Upper lobe of left lung (tissue), 6 donors: ENCODE measurements around the gene MCM5. TPM values are rescaled to one million over a fixed set of nuclear protein-coding genes. Genes with fewer than 3 reads are reported as not detected.

ENCODE experiments used
- ATAC-seq, 2 donors: fragments of 200-7000 bp; cut with Tn5 transposase; one replicate each; pipeline ENCODE4 v1.9.1; 2022; ENCODE audit warnings: mild to moderate bottlenecking in 2 of 2, moderate library complexity in 2 of 2; ENCODE audit not compliant: low FRiP score in 2 of 2
- DNase-seq, 2 donors: peaks; one replicate each; pipeline ENCODE4 v3.0.0-alpha.2; 2019 to 2020
- H3K27ac ChIP-seq, 4 donors: fragments of 200-600 bp; sonication (generic); one replicate each; pipeline ENCODE4 v1.5.1; 2016 to 2019
- H3K27me3 ChIP-seq, 4 donors: fragments of 200-600 bp; sonication (generic); one replicate each; pipeline ENCODE4 v1.5.1; 2017 to 2019
- H3K36me3 ChIP-seq, 4 donors: fragments of 200-600 bp; sonication (generic); one replicate each; pipeline ENCODE4 v1.5.1; 2016 to 2019
- H3K4me1 ChIP-seq, 4 donors: fragments of 200-600 bp; sonication (generic); one replicate each; pipeline ENCODE4 v1.5.1; 2018 to 2019
- H3K4me3 ChIP-seq, 4 donors: fragments of 200-600 bp; sonication (generic); one replicate each; pipeline ENCODE4 v1.5.1; 2017 to 2019; ENCODE audit warnings: mild to moderate bottlenecking in 2 of 4, moderate library complexity in 1 of 4
- H3K9me3 ChIP-seq, 4 donors: fragments of 200-600 bp; sonication (generic); one replicate each; pipeline ENCODE4 v1.5.1; 2018 to 2019
- CTCF ChIP-seq, 6 experiments: fragments of 450-650 bp in 4 of 6; fragments of 200-600 bp in 2 of 6; sonication (generic) in 2 of 6; IDR thresholded peaks; one replicate each; pipeline ENCODE4 v1.5.1; 2016 to 2019; ENCODE audit warnings: antibody characterized with exemption in 6 of 6
- EP300 ChIP-seq, 4 donors: sonication (generic); formaldehyde crosslinking; IDR thresholded peaks; one replicate each; pipeline ENCODE4 v1.5.1; 2017; ENCODE audit warnings: antibody characterized with exemption in 4 of 4, control low read depth in 2 of 4
- POLR2A ChIP-seq, 4 donors: fragments of 450-650 bp; IDR thresholded peaks; one replicate each; pipeline ENCODE4 v1.5.1; 2016 to 2017; ENCODE audit warnings: antibody characterized with exemption in 4 of 4, mild to moderate bottlenecking in 2 of 4
- POLR2AphosphoS5 ChIP-seq, 2 donors: sonication (generic); formaldehyde crosslinking; IDR thresholded peaks; one replicate each; pipeline ENCODE4 v1.5.1; 2017; ENCODE audit warnings: antibody characterized with exemption in 2 of 2
- WGBS, 2 donors: methylation state at CpG; one replicate each; pipeline ENCODE4 v1.1.5; 2017 to 2018; 5-methylcytosine and 5-hydroxymethylcytosine counted together
- total RNA-seq, 6 donors: library from RNA; depleted of rRNA in 4 of 6; stranded (reverse); fragments of >200 nt in 4 of 6; gene quantifications; one replicate each; pipeline versions ENCODE4 v1.1.0 to v1.2.1, GENCODE V29; 2016 to 2021
- donor health status: DM: no; HTN: no; CAD: no; lungs with moderate emphysema.
- donor health status: DM: no; HTN: yes; CAD: no; lungs with severe emphysema.

The MCM5 gene
- total RNA-seq, 6 donors from 2014 or later = 9.8 to 34.4 (median 20.2) TPM

GRCh38 chr22:35373781-35374180, 26.2 kb upstream of the MCM5 start:
- 79 to 81% methylated on average over 6 of the region's 6 CpGs for WGBS, 2 donors
- H3K36me3 ChIP-seq = no peaks in the 10 kb centered on the region
- no peak for TF ChIP-seq CTCF (IDR thresholded peaks at IDR 0.05)
- no peak for TF ChIP-seq POLR2A (IDR thresholded peaks at IDR 0.05)
- no peak for TF ChIP-seq EP300 (IDR thresholded peaks at IDR 0.05)

DNA sequence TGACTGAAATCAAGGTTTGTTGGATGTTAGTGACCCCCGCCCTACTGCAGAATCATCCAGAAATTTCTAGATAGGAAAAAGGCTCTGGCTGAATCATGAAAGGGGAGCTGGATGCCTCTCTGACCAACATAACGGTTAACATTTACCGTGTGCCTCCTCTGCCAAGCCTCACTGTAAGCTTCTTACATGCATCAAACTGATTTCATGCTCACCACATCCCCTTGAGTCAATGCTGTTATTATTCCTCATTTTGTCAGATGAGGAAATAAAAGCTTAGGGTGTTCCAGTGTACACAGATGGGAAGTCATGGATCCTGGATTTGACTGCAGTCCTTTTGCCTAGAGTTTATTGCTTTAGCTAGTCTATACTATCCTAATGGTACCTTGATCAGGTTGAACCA, 24.9 kb upstream of the MCM5 start:
- TF ChIP-seq POLR2A (IDR thresholded peaks at IDR 0.05) = no peak
- TF ChIP-seq EP300 (IDR thresholded peaks at IDR 0.05) = peak in 1 of 4 donors; percentile 25
- TF ChIP-seq CTCF (IDR thresholded peaks at IDR 0.05) = no peak
- TF ChIP-seq POLR2AphosphoS5 (IDR thresholded peaks at IDR 0.05) = no peak
- 73 to 84% methylated on average over 3 of the region's 3 CpGs for WGBS, 2 donors
- peak overlapping the region in 2 of 4 donors; percentile 4 to 28 for H3K27ac ChIP-seq
- H3K9me3 ChIP-seq = no peaks in the 10 kb centered on the region
- peaks cover 21 to 32% (median 25%) of the 10 kb centered on the region in 4 donors for H3K4me1 ChIP-seq
- no peaks in the 10 kb centered on the region for H3K27me3 ChIP-seq
- DNase-seq (no peak), ATAC-seq (no peak)
- no peaks in the 10 kb centered on the region for H3K36me3 ChIP-seq
- H3K4me3 ChIP-seq = no peak overlapping the region

More at GRCh38 chr22:35373781-35374180, 26.2 kb upstream of the MCM5 start:
- no peak for DNase-seq
- H3K27ac ChIP-seq = no peak overlapping the region
- no peak for ATAC-seq
- peaks cover 17 to 29% (median 22%) of the 10 kb centered on the region in 4 donors for H3K4me1 ChIP-seq
- H3K27me3 ChIP-seq = no peaks in the 10 kb centered on the region
- H3K4me3 ChIP-seq = no peak overlapping the region
- H3K9me3 ChIP-seq = no peaks in the 10 kb centered on the region

GRCh38 chr22:35375526-35375925, 24.4 kb upstream of the MCM5 start:
- ATAC-seq = no peak
- no peak for DNase-seq
- peaks cover 23 to 37% (median 29%) of the 10 kb centered on the region in 4 donors for H3K4me1 ChIP-seq
- H3K36me3 ChIP-seq = no peaks in the 10 kb centered on the region
- no peaks in the 10 kb centered on the region for H3K9me3 ChIP-seq
- H3K27me3 ChIP-seq = no peaks in the 10 kb centered on the region
- H3K27ac ChIP-seq = peak overlapping the region in 2 of 4 donors; percentile 28 to 87
- no peak for TF ChIP-seq CTCF (IDR thresholded peaks at IDR 0.05)
- no peak for TF ChIP-seq POLR2A (IDR thresholded peaks at IDR 0.05)
- no peak for TF ChIP-seq EP300 (IDR thresholded peaks at IDR 0.05)
- no peak for TF ChIP-seq POLR2AphosphoS5 (IDR thresholded peaks at IDR 0.05)
- 70 to 83% methylated on average over 8 of the region's 8 CpGs for WGBS, 2 donors
- no peak overlapping the region for H3K4me3 ChIP-seq

DNA sequence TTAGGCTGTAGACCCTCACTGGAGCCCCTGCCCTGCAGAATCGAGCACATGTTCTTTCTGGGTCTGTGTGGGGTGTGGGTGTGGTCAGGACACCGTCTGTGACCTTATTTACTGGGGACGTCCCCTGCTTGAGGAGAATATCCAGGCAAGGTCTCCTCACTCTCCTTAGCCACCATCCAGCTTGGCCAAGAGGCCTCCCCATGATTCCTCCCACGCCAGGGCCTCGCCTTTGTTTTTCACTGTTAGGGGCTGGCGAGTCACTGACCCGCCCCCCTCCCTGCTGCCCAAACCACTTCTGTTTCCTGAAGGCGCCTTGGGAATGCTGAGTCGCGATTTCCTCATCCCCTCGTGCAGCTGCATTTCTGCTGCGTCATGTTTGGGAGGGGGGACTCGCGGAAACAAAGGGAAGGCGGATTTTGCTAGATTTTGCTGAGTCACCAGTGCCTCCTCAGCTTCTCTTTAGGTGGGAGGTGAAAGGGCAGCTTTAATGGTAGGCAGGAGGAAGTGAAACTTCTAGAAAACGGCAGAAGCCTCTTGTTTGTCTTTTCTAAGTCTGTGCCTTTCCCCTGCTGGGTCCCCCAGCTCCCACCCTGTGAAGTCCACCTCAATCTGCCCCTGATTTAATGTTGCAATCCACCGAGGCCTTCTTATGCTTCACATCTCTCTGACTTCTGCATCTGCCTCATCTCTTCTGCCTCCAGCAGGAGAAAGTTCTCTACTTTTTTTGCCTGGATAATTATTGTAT, 23.0 kb upstream of the MCM5 start:
- Histone ChIP-seq H3K4me3 (peak overlapping the region in 1 of 4 donors; percentile 6), H3K36me3 (no peaks in the 10 kb centered on the region), H3K9me3 (no peaks in the 10 kb centered on the region), H3K27me3 (no peaks in the 10 kb centered on the region), H3K27ac (peak overlapping the region; percentile 71 to 89 (median 80)), H3K4me1 (peaks cover 25 to 46% (median 31%) of the 10 kb centered on the region in 4 donors)
- TF ChIP-seq EP300 (IDR thresholded peaks at IDR 0.05) (peak in 2 of 4 donors; percentile 88 to 94), POLR2AphosphoS5 (IDR thresholded peaks at IDR 0.05) (peak; percentile 97 to 98), POLR2A (IDR thresholded peaks at IDR 0.05) (peak in 1 of 4 donors; percentile 63), CTCF (IDR thresholded peaks at IDR 0.05) (no peak)
- peak in 1 of 2 donors; percentile 97 for DNase-seq
- WGBS, 2 donors = 6 to 8% methylated on average over 14 to 17 of the region's 17 CpGs
- peak; percentile 73 to 82 for ATAC-seq
